Measurements from ENCODE around the gene EBP. TPM values are rescaled to one million over a fixed set of nuclear protein-coding genes. Genes with fewer than 3 reads are reported as not detected.

Gene EBP
- total and polyA plus RNA-seq, 2 experiments from 2014 or later: 128 to 176 TPM

- ATAC-seq: no peak
- Mint-ChIP-seq H3K27ac (no peak overlapping the region), H3K9me3 (no peaks in the 10 kb centered on the region)
These were observed 32.3 kb upstream of the EBP start for GRCh38 chrX:48489296-48489695.

DNA sequence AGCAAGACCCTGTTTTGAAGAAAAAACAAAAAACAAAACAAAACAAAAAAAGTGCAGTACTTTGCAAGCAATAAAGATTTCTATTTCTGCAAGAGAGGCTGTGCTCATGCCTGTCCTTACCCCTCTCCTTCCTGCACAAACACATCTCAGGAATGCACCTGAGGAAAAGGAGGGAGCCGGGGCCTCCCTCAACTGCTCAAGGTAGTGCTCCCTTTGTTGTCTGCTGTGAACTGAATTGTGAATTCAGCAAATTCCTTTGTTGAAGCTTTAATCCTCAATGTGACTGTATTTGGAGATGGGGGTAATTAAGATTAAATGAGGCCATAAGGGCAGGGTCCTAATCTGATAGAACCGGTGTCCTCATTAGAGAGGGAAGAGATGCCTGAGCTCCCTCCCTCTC, 31.7 kb upstream of the EBP start:
- Histone ChIP-seq H3K9me2 (ENCODE audit: insufficient read depth) (no peaks in the 10 kb centered on the region), H3K27me3 (ENCODE audit: insufficient read depth) (no peaks in the 10 kb centered on the region), H3K36me3 (ENCODE audit: insufficient read depth) (no peaks in the 10 kb centered on the region), H3K4me2 (no peak overlapping the region), H3K4me1 (ENCODE audit: insufficient read depth) (no peaks in the 10 kb centered on the region), H2AFZ (no peak overlapping the region), H3K79me2 (replicated peaks; ENCODE audit: insufficient read depth) (no peaks in the 10 kb centered on the region), H4K20me1 (replicated peaks; ENCODE audit: insufficient read depth) (no peaks in the 10 kb centered on the region), H3K27ac (ENCODE audit: low read depth) (no peak overlapping the region), H3F3A (replicated peaks; ENCODE audit: low read depth) (no peaks in the 10 kb centered on the region), H3K4me3 (no peak overlapping the region)
- no peak for ATAC-seq
- Mint-ChIP-seq H3K27me3 (ENCODE audit: insufficient read depth, low read depth, poor library complexity) (no peaks in the 10 kb centered on the region), H3K36me3 (ENCODE audit: low read depth) (peaks cover 4% of the 10 kb centered on the region; the same call in 1 of the 3 replicates), H3K4me1 (no peaks in the 10 kb centered on the region), H3K27ac (no peak overlapping the region), H3K4me3 (no peak overlapping the region), H3K9me3 (no peaks in the 10 kb centered on the region)
- DNase-seq (ENCODE audit: low spot score): peak; percentile 1
- no peak for TF ChIP-seq CREB1 (CRISPR knock-in tag; IDR thresholded peaks at IDR 0.05; ENCODE audit: low read depth)
- TF ChIP-seq NANOG (IDR thresholded peaks at IDR 0.05; ENCODE audit: borderline replicate concordance): no peak
- TF ChIP-seq, protein P1, sequence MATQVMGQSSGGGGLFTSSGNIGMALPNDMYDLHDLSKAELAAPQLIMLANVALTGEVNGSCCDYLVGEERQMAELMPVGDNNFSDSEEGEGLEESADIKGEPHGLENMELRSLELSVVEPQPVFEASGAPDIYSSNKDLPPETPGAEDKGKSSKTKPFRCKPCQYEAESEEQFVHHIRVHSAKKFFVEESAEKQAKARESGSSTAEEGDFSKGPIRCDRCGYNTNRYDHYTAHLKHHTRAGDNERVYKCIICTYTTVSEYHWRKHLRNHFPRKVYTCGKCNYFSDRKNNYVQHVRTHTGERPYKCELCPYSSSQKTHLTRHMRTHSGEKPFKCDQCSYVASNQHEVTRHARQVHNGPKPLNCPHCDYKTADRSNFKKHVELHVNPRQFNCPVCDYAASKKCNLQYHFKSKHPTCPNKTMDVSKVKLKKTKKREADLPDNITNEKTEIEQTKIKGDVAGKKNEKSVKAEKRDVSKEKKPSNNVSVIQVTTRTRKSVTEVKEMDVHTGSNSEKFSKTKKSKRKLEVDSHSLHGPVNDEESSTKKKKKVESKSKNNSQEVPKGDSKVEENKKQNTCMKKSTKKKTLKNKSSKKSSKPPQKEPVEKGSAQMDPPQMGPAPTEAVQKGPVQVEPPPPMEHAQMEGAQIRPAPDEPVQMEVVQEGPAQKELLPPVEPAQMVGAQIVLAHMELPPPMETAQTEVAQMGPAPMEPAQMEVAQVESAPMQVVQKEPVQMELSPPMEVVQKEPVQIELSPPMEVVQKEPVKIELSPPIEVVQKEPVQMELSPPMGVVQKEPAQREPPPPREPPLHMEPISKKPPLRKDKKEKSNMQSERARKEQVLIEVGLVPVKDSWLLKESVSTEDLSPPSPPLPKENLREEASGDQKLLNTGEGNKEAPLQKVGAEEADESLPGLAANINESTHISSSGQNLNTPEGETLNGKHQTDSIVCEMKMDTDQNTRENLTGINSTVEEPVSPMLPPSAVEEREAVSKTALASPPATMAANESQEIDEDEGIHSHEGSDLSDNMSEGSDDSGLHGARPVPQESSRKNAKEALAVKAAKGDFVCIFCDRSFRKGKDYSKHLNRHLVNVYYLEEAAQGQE (IDR thresholded peaks at IDR 0.05; ENCODE audit: unreplicated experiment): no peak
- TF ChIP-seq JUNB (IDR thresholded peaks at IDR 0.05; ENCODE audit: unreplicated experiment): no peak
- TF ChIP-seq STAT1 (IDR thresholded peaks at IDR 0.05; ENCODE audit: unreplicated experiment): no peak
- no peak for TF ChIP-seq ZNF331 (CRISPR knock-in tag; IDR thresholded peaks at IDR 0.05; ENCODE audit: low read depth)
- no peak for TF ChIP-seq ETS1 (IDR thresholded peaks at IDR 0.05)
- no peak for TF ChIP-seq POLR2AphosphoS5 (IDR thresholded peaks at IDR 0.05; ENCODE audit: low read depth)
- no peak for TF ChIP-seq EZH2phosphoT487 (IDR thresholded peaks at IDR 0.05; ENCODE audit: unreplicated experiment)
- no peak for TF ChIP-seq ZNF114 (CRISPR knock-in tag; IDR thresholded peaks at IDR 0.05)
- no peak for TF ChIP-seq EZH2 (IDR thresholded peaks at IDR 0.05; ENCODE audit: low read depth, unreplicated experiment)
- TF ChIP-seq, protein P2, sequence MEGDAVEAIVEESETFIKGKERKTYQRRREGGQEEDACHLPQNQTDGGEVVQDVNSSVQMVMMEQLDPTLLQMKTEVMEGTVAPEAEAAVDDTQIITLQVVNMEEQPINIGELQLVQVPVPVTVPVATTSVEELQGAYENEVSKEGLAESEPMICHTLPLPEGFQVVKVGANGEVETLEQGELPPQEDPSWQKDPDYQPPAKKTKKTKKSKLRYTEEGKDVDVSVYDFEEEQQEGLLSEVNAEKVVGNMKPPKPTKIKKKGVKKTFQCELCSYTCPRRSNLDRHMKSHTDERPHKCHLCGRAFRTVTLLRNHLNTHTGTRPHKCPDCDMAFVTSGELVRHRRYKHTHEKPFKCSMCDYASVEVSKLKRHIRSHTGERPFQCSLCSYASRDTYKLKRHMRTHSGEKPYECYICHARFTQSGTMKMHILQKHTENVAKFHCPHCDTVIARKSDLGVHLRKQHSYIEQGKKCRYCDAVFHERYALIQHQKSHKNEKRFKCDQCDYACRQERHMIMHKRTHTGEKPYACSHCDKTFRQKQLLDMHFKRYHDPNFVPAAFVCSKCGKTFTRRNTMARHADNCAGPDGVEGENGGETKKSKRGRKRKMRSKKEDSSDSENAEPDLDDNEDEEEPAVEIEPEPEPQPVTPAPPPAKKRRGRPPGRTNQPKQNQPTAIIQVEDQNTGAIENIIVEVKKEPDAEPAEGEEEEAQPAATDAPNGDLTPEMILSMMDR (conservative IDR thresholded peaks at IDR 0.05; ENCODE audit: low read depth in 2 of 2): no peak

More at GRCh38 chrX:48489296-48489695, 32.3 kb upstream of the EBP start:
- no peak for TF ChIP-seq EZH2phosphoT487 (IDR thresholded peaks at IDR 0.05; ENCODE audit: unreplicated experiment)
- TF ChIP-seq, protein P1 (IDR thresholded peaks at IDR 0.05; ENCODE audit: unreplicated experiment): no peak
- TF ChIP-seq ZNF114 (CRISPR knock-in tag; IDR thresholded peaks at IDR 0.05): no peak
- no peak for TF ChIP-seq JUNB (IDR thresholded peaks at IDR 0.05; ENCODE audit: unreplicated experiment)
- DNase-seq (ENCODE audit: low spot score): no peak
- Histone ChIP-seq H3F3A (replicated peaks; ENCODE audit: low read depth) (no peaks in the 10 kb centered on the region), H3K9me2 (ENCODE audit: insufficient read depth) (no peaks in the 10 kb centered on the region), H3K4me1 (ENCODE audit: insufficient read depth) (no peaks in the 10 kb centered on the region), H4K20me1 (replicated peaks; ENCODE audit: insufficient read depth) (no peaks in the 10 kb centered on the region), H3K79me2 (replicated peaks; ENCODE audit: insufficient read depth) (no peaks in the 10 kb centered on the region), H3K27me3 (ENCODE audit: insufficient read depth) (no peaks in the 10 kb centered on the region), H3K4me3 (no peak overlapping the region), H3K36me3 (ENCODE audit: insufficient read depth) (no peaks in the 10 kb centered on the region), H3K27ac (ENCODE audit: low read depth) (no peak overlapping the region), H3K4me2 (no peak overlapping the region), H2AFZ (no peak overlapping the region)
- H3K4me3 Mint-ChIP-seq: no peak overlapping the region
- peaks cover 4% of the 10 kb centered on the region; the same call in 1 of the 3 replicates for H3K36me3 Mint-ChIP-seq (ENCODE audit: low read depth)
- no peaks in the 10 kb centered on the region for H3K27me3 Mint-ChIP-seq (ENCODE audit: insufficient read depth, low read depth, poor library complexity)
- H3K4me1 Mint-ChIP-seq: no peaks in the 10 kb centered on the region

Data from GM23338 (cell line).